ENCODE measurements around the gene STXBP1.

DNA sequence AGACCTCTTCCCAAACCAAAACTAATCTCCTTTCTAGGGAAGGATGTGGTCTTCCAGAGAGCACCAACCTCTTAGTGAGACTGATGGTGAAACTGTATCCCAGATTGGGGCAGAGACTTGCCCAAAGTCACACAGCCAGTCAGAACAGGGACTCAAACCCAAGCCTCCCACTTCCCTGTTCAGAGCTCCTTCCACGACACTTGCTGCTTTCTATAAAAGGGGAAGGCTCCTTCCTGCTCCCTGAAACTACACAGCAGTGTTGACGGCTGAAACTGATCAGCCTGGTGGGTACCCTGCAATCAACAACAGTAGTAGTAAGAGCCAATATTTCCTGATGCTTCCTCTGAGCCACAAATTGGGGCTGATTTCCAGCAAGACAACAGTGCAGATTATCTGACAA lies 121.5 kb downstream of the STXBP1 start:
- TF ChIP-seq TAF1 (IDR thresholded peaks at IDR 0.05; ENCODE audit: borderline replicate concordance, low read depth, low read length) (no peak), POLR2A (IDR thresholded peaks at IDR 0.05; ENCODE audit: low read depth, low read length) (no peak)
